Activated T-helper 2 cell treated with anti-CD3 and anti-CD28 coated beads, Interferon-gamma antibody, Interleukin-2, Interleukin-4, amounts not matched to agents 10 μg/mL and 5 μg/mL and 100 μg/mL, durations not matched to agents 14 hours and 24 hours and 36 hours (primary cell): Measurements from ENCODE around the gene AFAP1L2. TPM values are rescaled to one million over a fixed set of nuclear protein-coding genes. Genes with fewer than 3 reads are reported as not detected.

Experiments
- DNase-seq: peaks from one replicate; pipeline ENCODE4 v3.0.0; 2021; ENCODE audit warnings: low spot score
- H3K27ac Mint-ChIP-seq: one replicate; pipeline ENCODE4 v1.8.0; 2021; ENCODE audit warnings: mixed read lengths
- H3K27me3 Mint-ChIP-seq: one replicate; pipeline ENCODE4 v1.8.0; 2021; ENCODE audit warnings: low read depth, mixed read lengths
- H3K36me3 Mint-ChIP-seq: one replicate; pipeline ENCODE4 v1.8.0; 2021; ENCODE audit warnings: low read depth, mixed read lengths
- H3K4me1 Mint-ChIP-seq: one replicate; pipeline ENCODE4 v1.8.0; 2021; ENCODE audit warnings: low read depth, mixed read lengths
- H3K4me3 Mint-ChIP-seq: one replicate; pipeline ENCODE4 v1.8.0; 2021; ENCODE audit warnings: low read depth, mild to moderate bottlenecking, moderate library complexity, mixed read lengths
- H3K9me3 Mint-ChIP-seq: one replicate; pipeline ENCODE4 v1.8.0; 2021; ENCODE audit warnings: mixed read lengths
- intact Hi-C: fragments of 100-400 bp; cut with micrococcal nuclease; formaldehyde crosslinking; loops from one replicate; pipeline ENCODE4 v1.15.1; 2023
- total RNA-seq: library from RNA; stranded (reverse); gene quantifications from 2 replicates; pipeline ENCODE4 v1.2.3, GENCODE V29; 2022

Gene AFAP1L2
- total RNA-seq, 1 donor from 2014 or later, result 3.5 TPM

DNA sequence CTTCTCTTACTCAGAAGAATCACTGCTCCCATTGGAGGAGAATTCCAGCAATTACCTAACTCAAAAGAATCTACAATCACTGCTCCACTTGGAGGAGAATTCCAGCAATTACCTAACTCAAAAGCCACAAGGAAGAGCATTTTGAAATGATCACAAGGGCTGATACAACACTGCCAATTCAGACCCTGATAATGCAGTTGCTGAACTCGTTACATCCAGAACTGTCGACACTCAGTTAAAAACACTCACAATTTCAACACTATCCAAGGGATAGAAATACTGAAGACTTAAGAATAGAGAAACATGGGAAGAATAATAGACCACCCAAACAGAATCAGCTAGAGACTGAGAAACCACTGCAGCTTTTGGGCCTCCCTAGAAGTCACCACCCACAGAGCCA, 27.8 kb downstream of the AFAP1L2 start:
- Mint-ChIP-seq H3K36me3 (no peaks in the 10 kb centered on the region), H3K27me3 (peaks cover 12% of the 10 kb centered on the region), H3K4me3 (no peak overlapping the region), H3K4me1 (no peaks in the 10 kb centered on the region), H3K9me3 (no peaks in the 10 kb centered on the region), H3K27ac (no peak overlapping the region)
- intact Hi-C loops, result no loop called here
- DNase-seq, result no peak

- Mint-ChIP-seq H3K36me3 (no peaks in the 10 kb centered on the region), H3K4me3 (no peak overlapping the region), H3K27me3 (peaks cover 5% of the 10 kb centered on the region), H3K9me3 (no peaks in the 10 kb centered on the region), H3K4me1 (peaks cover under 1% of the 10 kb centered on the region), H3K27ac (no peak overlapping the region)
- intact Hi-C loops, result no loop called here
- no peak for DNase-seq
These were observed 29.3 kb downstream of the AFAP1L2 start for GRCh38 chr10:114375047-114375446.

- Mint-ChIP-seq H3K4me3 (no peak overlapping the region), H3K9me3 (no peaks in the 10 kb centered on the region), H3K36me3 (no peaks in the 10 kb centered on the region)
These were observed 30.1 kb downstream of the AFAP1L2 start for GRCh38 chr10:114374053-114374791.

GRCh38 chr10:114373631-114374030, 30.7 kb downstream of the AFAP1L2 start:
- H3K27me3 Mint-ChIP-seq, result peaks cover 5% of the 10 kb centered on the region
- no peaks in the 10 kb centered on the region for H3K36me3 Mint-ChIP-seq
- H3K27ac Mint-ChIP-seq, result no peak overlapping the region
- intact Hi-C loops, result no loop called here
- H3K4me3 Mint-ChIP-seq, result no peak overlapping the region
- H3K9me3 Mint-ChIP-seq, result no peaks in the 10 kb centered on the region
- H3K4me1 Mint-ChIP-seq, result peaks cover 5% of the 10 kb centered on the region
- DNase-seq, result no peak

More at GRCh38 chr10:114374053-114374791, 30.1 kb downstream of the AFAP1L2 start:
- Mint-ChIP-seq H3K27me3 (peaks cover 5% of the 10 kb centered on the region), H3K4me1 (peaks cover 5% of the 10 kb centered on the region), H3K27ac (no peak overlapping the region)
- intact Hi-C loops, result no loop called here
- no peak for DNase-seq

DNA sequence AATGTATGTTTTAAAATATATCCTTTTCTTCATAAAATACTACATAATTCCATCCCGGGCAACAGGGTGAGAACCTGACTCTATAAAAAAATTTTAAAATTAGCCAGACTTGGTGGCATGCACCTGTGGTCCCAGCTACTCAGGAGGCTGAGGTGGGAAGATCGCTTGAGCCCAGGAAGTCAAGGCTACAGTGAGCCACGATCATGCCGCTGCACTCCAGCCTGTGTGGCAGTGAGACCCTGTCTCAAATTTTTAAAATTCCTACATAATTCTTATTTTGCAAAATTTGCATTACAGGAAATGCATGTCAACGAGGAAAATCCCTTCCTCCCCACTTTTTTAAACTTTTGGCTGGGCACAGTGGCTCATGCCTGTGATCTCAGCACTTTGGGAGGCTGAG, 31.3 kb downstream of the AFAP1L2 start:
- H3K36me3 Mint-ChIP-seq, result no peaks in the 10 kb centered on the region
- H3K27me3 Mint-ChIP-seq, result peaks cover 5% of the 10 kb centered on the region
- H3K9me3 Mint-ChIP-seq, result no peaks in the 10 kb centered on the region
- H3K4me3 Mint-ChIP-seq, result no peak overlapping the region
- H3K4me1 Mint-ChIP-seq, result peaks cover 6% of the 10 kb centered on the region
- no peak overlapping the region for H3K27ac Mint-ChIP-seq
- intact Hi-C loops, result no loop called here
- DNase-seq, result no peak

DNA sequence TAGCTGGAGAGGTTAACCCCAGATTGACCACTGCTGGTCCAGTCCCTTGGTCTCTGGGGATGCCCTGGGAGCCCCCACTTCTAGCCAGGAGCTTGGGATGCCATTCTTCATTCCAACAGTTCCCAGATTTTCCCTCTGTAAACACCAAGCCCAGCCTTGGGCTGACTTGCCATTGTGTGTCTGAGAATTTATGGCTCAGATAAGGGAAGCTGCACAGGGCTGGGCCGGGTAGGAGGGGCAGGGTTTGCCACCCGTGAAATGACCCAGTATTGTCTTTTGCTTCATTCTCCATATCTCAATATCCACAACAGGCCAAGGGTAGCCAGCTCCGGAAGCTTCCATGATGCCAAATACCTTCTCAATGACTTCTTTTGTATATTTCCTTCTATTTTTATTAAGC, 32.1 kb downstream of the AFAP1L2 start:
- intact Hi-C loops, result no loop called here
- Mint-ChIP-seq H3K4me1 (peaks cover 9% of the 10 kb centered on the region), H3K9me3 (no peaks in the 10 kb centered on the region), H3K27ac (no peak overlapping the region), H3K36me3 (no peaks in the 10 kb centered on the region), H3K4me3 (no peak overlapping the region), H3K27me3 (peaks cover 5% of the 10 kb centered on the region)
- no peak for DNase-seq

DNA sequence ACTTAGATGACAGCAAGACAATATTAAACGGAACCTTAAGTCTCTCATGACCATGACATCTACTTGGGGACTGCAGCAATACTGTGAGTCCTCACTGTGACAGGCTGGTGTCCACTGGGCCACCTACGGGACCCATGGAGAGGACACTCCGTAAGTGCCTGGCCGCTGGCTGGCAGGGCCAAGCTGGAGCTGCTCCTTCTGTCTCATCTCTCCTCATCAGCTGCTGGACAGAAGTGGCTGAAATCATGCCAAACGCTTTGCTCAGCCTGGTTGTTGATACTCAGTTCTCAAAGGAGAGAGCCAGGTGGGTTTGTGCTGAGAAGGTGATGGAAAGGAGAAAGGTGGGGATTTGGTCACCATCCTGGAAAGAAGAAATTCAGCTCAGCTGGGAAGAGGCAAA, 33.3 kb downstream of the AFAP1L2 start:
- H3K27me3 Mint-ChIP-seq, result peaks cover under 1% of the 10 kb centered on the region
- peaks cover 9% of the 10 kb centered on the region for H3K4me1 Mint-ChIP-seq
- intact Hi-C loops, result no loop called here
- no peaks in the 10 kb centered on the region for H3K36me3 Mint-ChIP-seq
- no peaks in the 10 kb centered on the region for H3K9me3 Mint-ChIP-seq
- DNase-seq, result no peak
- H3K4me3 Mint-ChIP-seq, result no peak overlapping the region
- H3K27ac Mint-ChIP-seq, result no peak overlapping the region

- no peak overlapping the region for H3K27ac Mint-ChIP-seq
- intact Hi-C loops, result no loop called here
- no peaks in the 10 kb centered on the region for H3K27me3 Mint-ChIP-seq
- no peaks in the 10 kb centered on the region for H3K9me3 Mint-ChIP-seq
- no peak overlapping the region for H3K4me3 Mint-ChIP-seq
- peaks cover 9% of the 10 kb centered on the region for H3K4me1 Mint-ChIP-seq
- H3K36me3 Mint-ChIP-seq, result no peaks in the 10 kb centered on the region
- no peak for DNase-seq
These were observed 34.1 kb downstream of the AFAP1L2 start for GRCh38 chr10:114370199-114370598.

- no peaks in the 10 kb centered on the region for H3K9me3 Mint-ChIP-seq
- H3K36me3 Mint-ChIP-seq, result no peaks in the 10 kb centered on the region
- no peak for DNase-seq
- H3K27ac Mint-ChIP-seq, result no peak overlapping the region
- no peak overlapping the region for H3K4me3 Mint-ChIP-seq
- no peaks in the 10 kb centered on the region for H3K27me3 Mint-ChIP-seq
- intact Hi-C loops, result no loop called here
- H3K4me1 Mint-ChIP-seq, result peaks cover 9% of the 10 kb centered on the region
These were observed 36.3 kb downstream of the AFAP1L2 start for GRCh38 chr10:114368057-114368391.

GRCh38 chr10:114367351-114368056, 36.8 kb downstream of the AFAP1L2 start:
- H3K27me3 Mint-ChIP-seq, result no peaks in the 10 kb centered on the region
- no peak for DNase-seq
- H3K9me3 Mint-ChIP-seq, result no peaks in the 10 kb centered on the region
- intact Hi-C loops, result no loop called here
- no peak overlapping the region for H3K27ac Mint-ChIP-seq
- no peak overlapping the region for H3K4me3 Mint-ChIP-seq
- H3K4me1 Mint-ChIP-seq, result peaks cover 9% of the 10 kb centered on the region
- no peaks in the 10 kb centered on the region for H3K36me3 Mint-ChIP-seq

GRCh38 chr10:114364726-114365125, 39.6 kb downstream of the AFAP1L2 start:
- Mint-ChIP-seq H3K27me3 (peaks cover 2% of the 10 kb centered on the region), H3K27ac (no peak overlapping the region), H3K36me3 (no peaks in the 10 kb centered on the region), H3K4me3 (no peak overlapping the region), H3K9me3 (no peaks in the 10 kb centered on the region), H3K4me1 (peaks cover 6% of the 10 kb centered on the region)
- DNase-seq, result no peak
- intact Hi-C loops, result no loop called here

DNA sequence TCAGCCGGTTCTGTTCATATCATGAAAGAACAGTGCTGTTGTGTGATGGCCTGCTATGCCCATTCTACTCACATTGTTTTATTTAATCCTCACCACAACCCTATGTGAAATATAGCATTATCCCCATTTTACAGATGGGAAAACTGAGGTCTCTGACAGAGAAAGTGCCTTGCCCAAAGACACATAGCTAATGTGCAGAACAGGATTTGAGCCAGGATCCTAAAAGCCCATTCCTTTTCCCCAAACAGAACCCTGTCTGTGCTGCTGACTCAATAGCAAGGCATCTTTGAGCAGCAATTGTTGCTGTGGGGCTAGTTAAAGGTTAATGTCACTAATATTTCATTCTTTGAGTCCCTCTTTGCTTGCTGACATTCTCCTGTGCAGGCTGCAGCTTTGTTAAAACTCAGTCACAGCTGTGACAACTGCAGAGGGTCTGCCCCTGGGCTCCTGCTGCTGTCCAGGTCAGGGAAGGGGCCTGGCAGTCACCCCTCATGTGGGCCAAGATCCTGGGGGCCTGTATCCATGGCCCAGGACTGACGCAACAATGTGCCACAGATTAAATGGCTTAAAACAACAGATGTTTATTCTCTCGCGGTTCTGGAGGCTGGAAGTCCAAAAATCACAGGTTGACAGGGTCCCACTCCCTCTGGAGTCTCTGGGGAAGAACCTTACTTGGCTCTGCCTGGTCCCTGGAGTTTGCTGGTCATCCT, 40.4 kb downstream of the AFAP1L2 start:
- Mint-ChIP-seq H3K27me3 (peaks cover 6% of the 10 kb centered on the region), H3K4me3 (no peak overlapping the region), H3K27ac (no peak overlapping the region), H3K9me3 (no peaks in the 10 kb centered on the region), H3K4me1 (peaks cover 4% of the 10 kb centered on the region), H3K36me3 (no peaks in the 10 kb centered on the region)
- intact Hi-C loops, result no loop called here
- DNase-seq, result no peak

DNA sequence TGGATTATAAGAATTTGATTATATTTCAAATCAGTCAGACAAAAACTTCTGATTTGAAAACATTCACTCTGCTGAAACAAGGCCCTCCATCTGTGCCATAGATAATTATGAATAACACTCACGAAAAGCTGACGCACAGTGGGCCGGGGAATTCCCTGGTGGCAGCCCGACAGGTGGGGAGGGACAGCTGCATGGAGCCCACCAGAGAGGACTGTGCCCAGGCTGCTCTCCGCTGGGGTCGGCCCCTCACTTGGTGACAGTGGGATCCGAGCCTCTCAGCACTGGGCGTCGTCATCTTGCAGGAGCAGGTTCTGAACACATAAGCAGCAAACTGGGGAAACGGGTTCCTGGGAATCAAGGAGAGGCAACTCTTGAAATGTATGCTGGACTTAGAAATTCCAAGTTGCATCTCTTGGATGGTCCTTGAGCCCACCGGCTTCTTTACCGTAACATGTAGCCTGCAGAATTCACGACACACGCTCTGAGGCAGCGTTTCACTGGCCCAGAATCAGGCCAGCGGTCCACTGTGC, 41.4 kb downstream of the AFAP1L2 start:
- Mint-ChIP-seq H3K4me1 (peaks cover 4% of the 10 kb centered on the region), H3K27me3 (peaks cover 6% of the 10 kb centered on the region), H3K9me3 (no peaks in the 10 kb centered on the region), H3K4me3 (no peak overlapping the region), H3K36me3 (no peaks in the 10 kb centered on the region), H3K27ac (no peak overlapping the region)
- intact Hi-C loops, result no loop called here
- DNase-seq, result no peak
